Activated T-helper 9 cell treated with anti-CD3 and anti-CD28 coated beads, Interleukin-2, amount 50 U/mL, for 16 hours (primary cell): ENCODE data around the gene SIX4.

Source experiments
- DNase-seq: peaks from one replicate; pipeline ENCODE4 v3.0.0-alpha.2; 2020; ENCODE audit warnings: low read depth

SIX4 gene

GRCh38 chr14:60722107-60722356 lies 2.1 kb downstream of the SIX4 start:
- DNase-seq: no peak

GRCh38 chr14:60721326-60722106 lies 2.6 kb downstream of the SIX4 start:
- peak; percentile 39 for DNase-seq

GRCh38 chr14:60720962-60721325 lies 3.2 kb downstream of the SIX4 start:
- DNase-seq: no peak

- no peak for DNase-seq
Observed at GRCh38 chr14:60720391-60720790, 3.8 kb downstream of the SIX4 start.

GRCh38 chr14:60713513-60713912 lies 10.6 kb downstream of the SIX4 start:
- DNase-seq: no peak

- no peak for DNase-seq
Observed at GRCh38 chr14:60710494-60710893, 13.7 kb downstream of the SIX4 start.

GRCh38 chr14:60707858-60708257 lies 16.3 kb downstream of the SIX4 start:
- DNase-seq: no peak

GRCh38 chr14:60705100-60705499 lies 19.1 kb downstream of the SIX4 start:
- DNase-seq: no peak

GRCh38 chr14:60700598-60700997 lies 23.6 kb downstream of the SIX4 start:
- DNase-seq: no peak

- no peak for DNase-seq
Observed at GRCh38 chr14:60695327-60695726, 28.8 kb downstream of the SIX4 start.

- no peak for DNase-seq
Observed at GRCh38 chr14:60691383-60692113, 32.6 kb downstream of the SIX4 start.

GRCh38 chr14:60686865-60687264 lies 37.3 kb downstream of the SIX4 start:
- no peak for DNase-seq

- DNase-seq: no peak
Observed at GRCh38 chr14:60684203-60684602, 39.9 kb downstream of the SIX4 start.

- DNase-seq: no peak
Observed at GRCh38 chr14:60681271-60681670, 42.9 kb downstream of the SIX4 start.

GRCh38 chr14:60680511-60680910 lies 43.6 kb downstream of the SIX4 start:
- DNase-seq: no peak

GRCh38 chr14:60679566-60680258 lies 44.4 kb downstream of the SIX4 start:
- DNase-seq: no peak

GRCh38 chr14:60677701-60678100 lies 46.5 kb downstream of the SIX4 start:
- no peak for DNase-seq

GRCh38 chr14:60670989-60671388 lies 53.2 kb downstream of the SIX4 start:
- no peak for DNase-seq

GRCh38 chr14:60668431-60669112 lies 55.6 kb downstream of the SIX4 start:
- no peak for DNase-seq

GRCh38 chr14:60665177-60665550 lies 59.0 kb downstream of the SIX4 start:
- DNase-seq: no peak

- no peak for DNase-seq
Observed at GRCh38 chr14:60662982-60663381, 61.2 kb downstream of the SIX4 start.

- no peak for DNase-seq
Observed at GRCh38 chr14:60661721-60662120, 62.4 kb downstream of the SIX4 start.
